ES-I3 (cell line): Measurements from ENCODE around the gene ACTL7A.

Experiments used
- H3K36me3 ChIP-seq: 2 replicates; pipeline ENCODE4 v1.6.1; 2013; ENCODE audit warnings: mild to moderate bottlenecking, low read length, control low read depth, moderate library complexity; ENCODE audit not compliant: insufficient read depth
- H3K4me1 ChIP-seq: 2 replicates; pipeline ENCODE4 v1.6.1; 2013; ENCODE audit warnings: mild to moderate bottlenecking, control low read depth, low read length; ENCODE audit not compliant: insufficient read depth
- H3K9ac ChIP-seq: 2 replicates; pipeline ENCODE4 v1.6.1; 2013; ENCODE audit warnings: low read depth, mild to moderate bottlenecking, low read length, moderate library complexity
- H3K9me3 ChIP-seq: 2 replicates; pipeline ENCODE4 v1.6.1; 2013; ENCODE audit warnings: mild to moderate bottlenecking, low read length, moderate library complexity; ENCODE audit not compliant: control insufficient read depth, insufficient read depth

The ACTL7A gene

DNA sequence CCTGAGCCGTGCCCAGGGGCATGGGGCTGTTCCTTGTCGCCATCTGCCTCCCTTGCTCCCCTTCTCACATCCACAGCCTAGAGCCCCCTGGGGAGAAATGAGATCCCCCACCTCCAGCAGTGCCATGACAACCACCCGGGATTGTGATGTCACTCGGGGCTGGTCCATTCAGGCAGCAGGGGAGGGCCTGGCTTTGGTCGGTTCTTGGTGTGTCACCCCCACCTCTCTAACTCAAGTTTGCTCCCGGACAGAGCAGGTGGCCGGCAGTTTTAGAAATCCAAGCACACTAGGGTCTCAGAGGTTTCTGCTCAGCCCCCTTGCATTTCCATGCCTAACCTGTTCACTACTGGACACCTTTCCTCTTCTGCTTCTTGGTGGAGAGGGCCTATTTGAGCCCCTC, 6.2 kb upstream of the ACTL7A start, which contains the start of gene ACTL7B:
Gene ACTL7B (minus strand): TSS at position 99 of the 400 bp plus-strand sequence. CDS start 56 bp downstream, at position 43.
- H3K36me3 ChIP-seq = no peaks in the 10 kb centered on the region
- H3K9ac ChIP-seq = no peak within 1 kb of the TSS

GRCh38 chr9:108857572-108857971, 4.5 kb upstream of the ACTL7A start:
- Histone ChIP-seq H3K36me3 (no peaks in the 10 kb centered on the region), H3K9ac (no peak overlapping the region)

More for the DNA sequence above, 6.2 kb upstream of the ACTL7A start, which contains the start of gene ACTL7B:
- Histone ChIP-seq H3K9me3 (no peaks in the 10 kb centered on the region), H3K4me1 (no peaks in the 10 kb centered on the region)

DNA sequence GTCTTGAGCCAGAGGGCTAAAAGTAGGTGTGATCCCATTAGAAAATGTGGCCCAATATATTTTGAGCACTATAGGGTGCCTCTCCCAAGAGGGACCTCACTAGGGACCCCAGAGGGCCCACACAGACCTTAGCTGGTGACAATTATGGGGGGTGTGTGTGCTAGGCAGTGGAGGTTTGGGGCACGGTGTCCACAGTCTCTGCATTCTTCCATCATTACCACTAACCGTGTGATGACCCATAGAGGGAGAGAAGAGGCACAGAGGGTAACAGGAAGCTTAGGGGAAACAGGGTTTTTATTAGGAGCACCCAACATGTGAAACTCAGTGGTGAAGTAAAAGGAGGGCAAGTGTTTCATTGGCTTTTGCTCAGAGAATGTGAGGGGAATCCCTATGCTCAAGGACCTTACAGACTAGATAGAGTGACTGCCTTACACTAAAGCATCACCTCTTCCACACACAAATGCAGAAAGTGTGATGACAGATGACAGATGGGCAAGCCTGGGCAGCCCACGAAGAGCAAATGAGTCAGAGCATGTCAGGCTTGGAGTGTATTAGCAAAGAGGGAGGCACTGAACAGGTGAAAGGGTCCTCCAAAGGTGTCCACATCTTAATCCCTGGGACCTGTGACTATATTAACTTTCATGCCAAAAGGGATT, 2.5 kb upstream of the ACTL7A start:
- Histone ChIP-seq H3K9ac (no peak overlapping the region), H3K36me3 (no peaks in the 10 kb centered on the region), H3K4me1 (no peaks in the 10 kb centered on the region), H3K9me3 (no peaks in the 10 kb centered on the region)

More at GRCh38 chr9:108857572-108857971, 4.5 kb upstream of the ACTL7A start:
- Histone ChIP-seq H3K9me3 (no peaks in the 10 kb centered on the region), H3K4me1 (no peaks in the 10 kb centered on the region)

- no peaks in the 10 kb centered on the region for H3K4me1 ChIP-seq
- H3K9ac ChIP-seq = no peak overlapping the region
- no peaks in the 10 kb centered on the region for H3K36me3 ChIP-seq
- no peaks in the 10 kb centered on the region for H3K9me3 ChIP-seq
Measured at GRCh38 chr9:108860354-108860753, 1.7 kb upstream of the ACTL7A start.

DNA sequence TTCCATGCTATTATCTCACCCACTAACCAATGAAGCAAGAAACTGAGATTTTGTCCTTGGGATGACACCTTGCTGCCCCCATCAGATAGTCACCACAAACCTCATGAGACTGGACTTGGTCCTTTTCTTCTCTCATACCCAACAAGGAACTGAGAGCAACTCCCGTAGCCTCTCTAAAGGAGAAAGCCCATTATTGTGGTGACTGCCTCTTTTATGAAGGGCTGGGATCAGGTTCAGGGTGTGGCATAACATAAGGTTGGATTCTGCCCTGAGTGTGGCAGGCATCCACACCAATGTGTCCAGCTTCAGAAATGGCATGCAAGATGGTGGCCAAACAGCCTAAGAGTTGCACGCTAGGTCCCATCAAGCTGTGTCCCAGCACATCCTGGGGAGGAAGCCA, 1.3 kb upstream of the ACTL7A start:
- Histone ChIP-seq H3K9me3 (no peaks in the 10 kb centered on the region), H3K36me3 (no peaks in the 10 kb centered on the region), H3K9ac (no peak overlapping the region), H3K4me1 (no peaks in the 10 kb centered on the region)

- no peak overlapping the region for H3K9ac ChIP-seq
- no peaks in the 10 kb centered on the region for H3K4me1 ChIP-seq
- H3K9me3 ChIP-seq = no peaks in the 10 kb centered on the region
- H3K36me3 ChIP-seq = no peaks in the 10 kb centered on the region
Measured at GRCh38 chr9:108861464-108861863, 602 bp upstream of the ACTL7A start.

GRCh38 chr9:108863891-108864290, 1.8 kb downstream of the ACTL7A start:
- no peaks in the 10 kb centered on the region; the same call in 1 of the 2 replicates for H3K36me3 ChIP-seq
- H3K4me1 ChIP-seq = no peaks in the 10 kb centered on the region
- no peaks in the 10 kb centered on the region for H3K9me3 ChIP-seq
- no peak overlapping the region for H3K9ac ChIP-seq

GRCh38 chr9:108864446-108864845, 2.4 kb downstream of the ACTL7A start:
- no peaks in the 10 kb centered on the region; the same call in 1 of the 2 replicates for H3K36me3 ChIP-seq
- no peaks in the 10 kb centered on the region for H3K4me1 ChIP-seq
- no peaks in the 10 kb centered on the region for H3K9me3 ChIP-seq
- H3K9ac ChIP-seq = no peak overlapping the region

- no peak overlapping the region for H3K9ac ChIP-seq
- H3K36me3 ChIP-seq = peaks cover 2% of the 10 kb centered on the region
- no peaks in the 10 kb centered on the region for H3K9me3 ChIP-seq
- no peaks in the 10 kb centered on the region for H3K4me1 ChIP-seq
Measured at GRCh38 chr9:108865037-108865436, 3.0 kb downstream of the ACTL7A start.

- no peaks in the 10 kb centered on the region for H3K9me3 ChIP-seq
- no peaks in the 10 kb centered on the region for H3K4me1 ChIP-seq
- H3K36me3 ChIP-seq = peaks cover 3% of the 10 kb centered on the region
- H3K9ac ChIP-seq = no peak overlapping the region
Measured at GRCh38 chr9:108866001-108866420, 3.9 kb downstream of the ACTL7A start.

DNA sequence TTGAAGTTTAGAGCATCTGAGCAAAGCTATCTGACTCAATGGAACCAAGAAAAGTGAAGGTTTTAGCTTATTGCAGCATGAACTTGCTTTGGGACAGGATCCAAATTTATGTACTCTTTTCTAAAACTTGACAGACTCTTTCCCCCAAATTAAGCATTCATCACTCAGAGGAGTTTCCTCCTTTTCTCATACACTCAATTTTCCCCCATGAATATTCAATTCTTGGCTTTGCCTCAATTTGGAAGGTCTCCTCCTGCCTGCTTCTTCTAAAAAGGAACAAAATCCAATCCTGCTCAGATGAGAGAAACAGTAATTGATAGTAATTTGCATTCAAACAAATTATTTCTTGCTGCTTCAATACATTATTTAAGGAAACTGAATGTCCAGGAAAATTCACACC, 5.0 kb downstream of the ACTL7A start:
- Histone ChIP-seq H3K4me1 (no peaks in the 10 kb centered on the region), H3K9me3 (no peaks in the 10 kb centered on the region), H3K9ac (no peak overlapping the region)

GRCh38 chr9:108867829-108868228, 5.8 kb downstream of the ACTL7A start:
- H3K9ac ChIP-seq = no peak overlapping the region
- H3K4me1 ChIP-seq = no peaks in the 10 kb centered on the region
- peaks cover 3% of the 10 kb centered on the region for H3K36me3 ChIP-seq
- H3K9me3 ChIP-seq = no peaks in the 10 kb centered on the region

More for the DNA sequence above, 5.0 kb downstream of the ACTL7A start:
- peaks cover 3% of the 10 kb centered on the region for H3K36me3 ChIP-seq

GRCh38 chr9:108869092-108869725, 7.1 kb downstream of the ACTL7A start:
- H3K9ac ChIP-seq = no peak overlapping the region
- no peaks in the 10 kb centered on the region for H3K4me1 ChIP-seq
- H3K36me3 ChIP-seq = peaks cover 6% of the 10 kb centered on the region
- no peaks in the 10 kb centered on the region for H3K9me3 ChIP-seq

DNA sequence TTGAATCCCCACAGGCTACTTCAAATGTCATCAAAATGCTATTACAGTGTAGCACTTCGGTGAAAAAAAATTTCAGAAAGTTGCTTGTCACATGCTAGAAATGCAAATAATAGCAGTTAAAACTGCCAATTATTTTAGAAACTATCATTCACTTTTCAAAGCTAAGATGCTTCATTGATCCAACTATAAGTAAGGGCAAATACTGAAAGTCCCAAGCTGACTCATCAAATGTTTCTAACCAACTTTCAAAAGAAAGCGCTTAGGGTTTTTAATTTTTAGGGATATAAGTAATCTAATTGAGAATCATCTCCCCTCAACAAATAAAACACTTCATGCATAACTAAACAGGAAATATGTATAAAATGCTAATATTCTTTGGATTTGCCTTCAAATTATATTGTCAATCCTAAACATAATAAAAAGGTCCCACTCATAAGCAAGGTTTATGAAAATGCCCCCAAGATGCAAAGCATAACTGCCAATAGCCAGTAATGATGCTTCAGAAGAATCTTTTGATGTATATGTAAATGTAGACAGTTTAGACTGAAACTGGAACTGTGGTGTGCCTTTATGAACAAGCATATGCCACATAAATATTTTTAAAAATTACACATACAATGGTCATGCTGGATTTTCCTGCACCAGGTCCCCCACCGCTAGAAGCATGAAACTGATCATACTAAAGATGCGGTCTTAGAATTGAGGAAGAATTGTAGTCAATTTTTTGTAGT, 12.2 kb downstream of the ACTL7A start:
- Histone ChIP-seq H3K9me3 (no peaks in the 10 kb centered on the region), H3K4me1 (no peaks in the 10 kb centered on the region), H3K36me3 (peaks cover 10% of the 10 kb centered on the region), H3K9ac (no peak overlapping the region)
